Measurements from ENCODE around the gene RPL15.
"Not testable (repeated sequence)": the region's sequence is repeated elsewhere in the genome, so short reads cannot be mapped to it uniquely, and the experiment has no call there.

Gene RPL15

DNA sequence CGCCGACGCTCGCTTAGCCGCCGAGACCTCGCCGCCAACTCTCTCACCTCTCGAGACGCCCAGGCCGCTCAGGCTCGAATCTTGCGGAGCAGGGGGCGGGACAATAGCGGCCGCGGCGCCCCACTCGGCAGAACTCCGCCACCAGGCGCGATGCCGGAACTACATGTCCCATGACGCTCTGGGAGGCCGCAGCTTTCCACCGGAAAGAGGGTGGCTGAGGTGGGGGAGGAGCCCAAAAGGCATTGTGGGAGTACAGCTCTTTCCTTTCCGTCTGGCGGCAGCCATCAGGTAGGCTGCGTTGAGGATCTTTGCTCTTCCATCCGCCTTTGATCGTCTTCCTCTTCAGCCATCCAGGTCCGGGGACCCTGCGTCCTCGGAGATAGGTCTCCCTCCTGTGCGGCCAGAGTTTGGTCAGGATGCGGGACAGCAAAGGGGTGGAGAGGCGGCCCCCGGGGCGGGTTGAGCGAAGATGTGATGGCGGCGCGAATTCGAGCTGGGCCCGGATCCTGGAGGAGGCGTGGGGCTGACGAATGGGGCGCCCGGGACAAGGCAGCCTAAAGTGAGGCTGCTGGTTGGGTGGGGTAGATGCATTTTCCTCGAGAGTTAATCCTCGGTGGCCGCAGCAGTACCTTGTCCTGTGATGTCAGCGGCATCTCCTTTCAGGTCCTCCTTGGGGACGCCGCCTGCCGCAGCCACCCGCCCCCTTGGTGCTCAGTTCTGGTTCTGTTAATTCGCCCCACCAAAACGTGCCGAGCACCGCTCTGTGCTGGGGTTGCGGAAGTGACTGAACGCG lies at the start of gene RPL15, which contains the start of gene NKIRAS1:
RPL15 (plus strand) TSS at position 247 of the 793 bp plus-strand sequence. CDS start 728 bp downstream, outside the sequence.
NKIRAS1 (minus strand) TSS at position 105 of the 793 bp plus-strand sequence. CDS start 6,086 bp downstream, outside the sequence.
- peak; percentile 97 for DNase-seq

DNA sequence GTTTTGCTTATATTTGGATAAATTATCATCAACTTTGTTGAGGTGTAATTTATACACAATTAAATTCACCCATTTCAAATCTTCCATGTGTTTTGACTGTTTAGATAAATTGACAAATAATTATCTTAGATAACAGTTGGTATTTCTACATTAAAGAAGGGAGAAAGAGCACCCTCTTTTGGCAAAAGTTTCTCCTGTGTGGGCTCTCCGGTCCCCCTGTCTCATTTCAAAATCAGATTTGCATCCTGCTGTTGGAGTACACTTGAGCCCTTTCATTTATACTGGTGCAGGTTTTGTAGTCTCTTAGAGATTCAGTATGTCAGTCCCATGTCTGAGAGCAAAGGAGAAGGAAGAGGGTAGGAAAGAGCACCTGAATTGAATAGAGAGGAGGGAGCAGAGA lies 49.5 kb upstream of the RPL15 start:
- no peak for DNase-seq

DNA sequence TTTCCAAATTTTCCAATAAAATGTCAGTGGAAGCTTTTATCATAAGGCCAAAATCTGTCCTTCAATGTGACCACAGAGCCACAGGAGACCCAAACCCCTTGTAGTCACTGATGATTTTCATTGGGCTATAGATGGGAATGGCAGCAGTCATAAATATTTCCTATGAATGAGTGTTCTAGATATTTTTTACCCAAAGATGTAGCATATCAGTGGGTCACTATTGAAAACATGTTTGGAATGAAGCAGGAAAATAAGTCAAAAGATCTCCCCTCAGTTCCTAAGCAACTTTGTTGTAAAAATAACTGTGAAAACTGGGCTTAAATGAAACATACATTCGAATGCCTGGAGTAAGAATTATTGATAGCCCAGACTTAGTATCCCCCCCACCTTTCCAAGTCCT lies 49.1 kb upstream of the RPL15 start:
- no peak for DNase-seq

DNA sequence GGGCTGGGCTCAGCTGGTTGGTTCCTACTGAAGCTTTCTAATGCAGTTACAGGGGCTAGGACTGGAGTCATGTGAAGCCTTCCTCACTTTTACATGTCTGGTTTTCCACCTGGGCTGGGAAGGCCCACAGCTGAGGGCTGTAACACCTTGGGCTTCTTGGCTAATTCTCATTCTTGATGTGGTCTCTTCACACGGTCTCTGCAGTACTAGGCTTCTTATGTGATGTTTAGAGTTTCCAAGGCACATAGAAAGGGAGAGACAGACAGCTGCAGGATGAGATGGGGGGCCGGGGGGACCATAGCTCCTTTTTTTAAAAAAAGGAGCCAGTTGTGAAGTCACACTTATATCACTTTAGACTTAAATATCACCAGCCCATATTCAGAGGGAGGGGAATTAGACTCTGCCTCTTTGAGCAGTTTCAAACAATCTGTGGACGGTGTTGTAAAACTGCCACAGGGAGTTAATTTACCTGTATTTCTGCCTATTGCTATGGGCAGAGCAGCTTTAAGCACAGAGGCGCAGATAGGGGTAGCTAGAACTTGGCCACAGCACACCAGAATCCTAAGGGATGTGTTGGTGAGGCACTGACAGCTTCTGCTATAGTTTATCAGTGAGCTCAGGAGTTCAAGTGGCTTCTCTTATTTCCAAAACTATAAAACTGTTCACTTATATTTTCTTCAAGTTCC lies 46.8 kb upstream of the RPL15 start:
- DNase-seq, result no peak

DNA sequence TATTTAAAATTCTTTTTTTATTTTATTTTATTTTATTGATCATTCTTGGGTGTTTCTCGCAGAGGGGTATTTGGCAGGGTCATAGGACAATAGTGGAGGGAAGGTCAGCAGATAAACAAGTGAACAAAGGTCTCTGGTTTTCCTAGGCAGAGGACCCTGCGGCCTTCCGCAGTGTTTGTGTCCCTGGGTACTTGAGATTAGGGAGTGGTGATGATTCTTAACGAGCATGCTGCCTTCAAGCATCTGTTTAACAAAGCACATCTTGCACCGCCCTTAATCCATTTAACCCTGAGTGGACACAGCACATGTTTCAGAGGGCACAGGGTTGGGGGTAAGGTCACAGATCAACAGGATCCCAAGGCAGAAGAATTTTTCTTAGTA lies 46.3 kb upstream of the RPL15 start:
- DNase-seq, result not testable (repeated sequence)

DNA sequence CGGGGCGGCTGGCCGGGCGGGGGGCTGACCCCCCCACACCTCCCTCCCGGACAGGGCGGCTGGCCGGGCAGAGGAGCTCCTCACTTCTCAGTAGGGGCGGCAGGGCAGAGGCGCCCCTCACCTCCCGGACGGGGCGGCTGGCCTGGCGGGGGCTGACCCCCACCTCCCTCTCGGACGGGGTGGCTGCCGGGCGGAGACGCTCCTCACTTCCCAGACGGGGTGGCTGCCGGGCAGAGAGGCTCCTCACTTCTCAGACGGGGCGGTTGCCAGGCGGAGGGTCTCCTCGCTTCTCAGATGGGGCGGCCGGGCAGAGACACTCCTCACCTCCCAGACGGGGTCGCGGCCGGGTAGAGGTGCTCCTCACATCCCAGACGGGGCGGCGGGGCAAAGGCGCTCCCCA lies 45.6 kb upstream of the RPL15 start:
- not testable (repeated sequence) for DNase-seq

DNA sequence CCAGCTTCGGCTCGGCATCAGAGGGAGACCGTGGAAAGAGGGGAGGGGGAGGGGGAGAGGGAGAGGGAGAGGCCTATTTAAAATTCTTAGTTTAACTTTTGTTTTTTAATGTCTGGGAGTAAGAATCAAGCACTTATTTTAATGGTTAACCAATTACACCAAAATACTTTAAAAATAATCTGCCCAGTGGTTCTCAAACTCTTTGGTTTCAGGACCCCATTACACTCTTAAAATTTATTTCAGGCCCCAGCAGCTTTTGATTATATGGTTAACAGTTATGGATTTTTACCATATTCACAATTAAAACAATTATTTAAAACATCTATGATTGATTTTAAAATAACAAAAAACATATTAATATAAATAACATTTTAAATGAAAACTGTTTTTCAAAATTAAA lies 44.6 kb upstream of the RPL15 start:
- no peak for DNase-seq

DNA sequence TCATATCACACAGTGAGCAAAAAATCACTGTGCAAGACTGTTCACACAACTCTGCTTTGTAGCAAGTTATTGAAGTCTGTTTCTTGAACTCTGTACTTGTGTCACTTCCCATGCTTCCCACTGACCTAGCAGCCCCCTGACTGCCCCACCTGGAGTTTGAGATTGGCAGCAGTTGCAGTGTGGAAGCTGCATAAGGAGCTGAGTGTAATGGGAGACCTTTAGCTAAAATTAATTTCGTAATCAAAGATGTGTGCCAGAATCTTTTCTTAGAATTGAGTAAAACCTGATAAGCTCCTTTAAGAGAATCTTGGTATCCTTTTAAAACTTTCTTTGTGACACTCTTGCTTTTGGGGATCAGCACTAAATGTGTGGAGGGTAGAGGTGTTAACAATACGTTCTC lies 43.0 kb upstream of the RPL15 start:
- no peak for DNase-seq

DNA sequence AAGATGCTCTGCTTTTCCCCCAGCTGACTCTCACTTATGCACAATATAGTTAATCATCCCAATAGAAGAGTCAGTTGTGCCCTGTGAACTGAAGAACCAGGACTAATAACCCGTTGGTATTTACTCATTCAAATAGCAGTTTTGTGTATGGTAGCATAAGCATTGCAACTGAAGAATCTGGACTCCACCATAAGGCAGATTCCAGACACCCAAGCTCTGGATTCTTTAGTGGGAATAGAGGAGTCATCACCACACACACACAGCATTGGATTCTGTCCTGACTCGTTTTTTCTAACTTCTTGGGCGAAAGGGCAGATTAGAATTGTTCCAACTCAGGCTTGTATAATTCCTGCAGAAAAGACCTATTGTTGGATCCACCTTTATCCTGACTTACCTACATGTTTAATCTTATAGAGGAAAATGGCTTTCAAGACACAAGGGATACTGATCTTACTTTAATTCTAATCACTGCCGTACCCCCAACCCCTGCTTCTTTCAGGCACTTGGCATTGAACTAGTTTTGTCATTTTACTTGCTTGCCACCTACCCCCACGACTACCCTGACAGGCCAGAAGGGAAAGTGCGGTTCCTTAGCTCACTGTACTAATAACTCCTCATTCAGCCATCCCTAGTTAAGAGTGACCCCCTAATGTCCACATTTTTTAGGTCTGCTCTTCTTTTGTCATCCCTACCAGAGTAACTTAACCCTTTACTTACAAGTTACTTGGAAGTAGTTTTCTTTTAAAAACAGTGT lies 42.4 kb upstream of the RPL15 start:
- no peak for DNase-seq

DNA sequence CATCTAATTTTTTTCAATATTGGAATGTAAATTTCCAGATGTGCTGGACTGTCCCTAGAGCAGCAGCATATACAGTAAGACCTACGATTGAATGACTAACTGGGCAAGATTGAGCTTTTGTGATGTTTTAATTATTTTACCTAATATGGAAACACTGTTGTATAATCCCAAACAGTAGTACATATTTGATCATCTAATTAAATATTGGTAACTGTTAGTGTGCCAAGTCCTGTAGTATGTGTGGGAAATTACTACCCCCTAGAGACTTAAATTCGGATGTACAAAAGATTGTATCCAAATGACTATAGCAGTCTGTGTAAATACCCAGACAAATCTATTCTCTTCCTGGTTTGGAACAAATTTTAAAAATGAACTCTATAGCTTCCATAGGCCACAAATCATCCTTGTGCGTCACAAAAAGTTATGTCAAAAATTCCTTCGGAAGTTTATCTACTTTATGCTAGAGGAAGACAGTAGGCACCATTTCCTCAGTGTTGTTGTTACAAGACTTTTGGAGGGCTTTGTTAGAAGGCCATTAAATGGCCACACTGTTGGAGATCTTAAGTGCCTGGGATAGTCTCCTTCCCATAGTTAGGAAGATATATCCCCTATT lies 41.7 kb upstream of the RPL15 start:
- no peak for DNase-seq

DNA sequence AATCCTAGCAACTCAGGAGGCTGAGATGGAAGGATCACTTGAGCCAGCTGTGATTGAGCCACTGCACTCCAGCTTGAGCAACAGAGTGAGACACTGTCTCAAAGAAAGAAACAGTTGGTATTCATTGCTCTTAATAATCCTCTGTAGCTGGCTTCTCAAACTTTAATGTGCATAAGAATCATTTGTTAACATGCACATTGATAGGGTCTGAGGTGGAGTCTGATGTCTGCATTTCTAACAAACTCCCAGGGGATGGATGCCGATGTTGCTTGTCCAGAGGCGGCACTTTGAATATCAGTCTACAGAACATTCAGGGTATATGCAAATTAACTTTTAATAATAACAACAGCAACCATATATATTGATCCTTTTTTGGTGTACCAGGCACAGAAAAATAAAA lies 40.0 kb upstream of the RPL15 start:
- DNase-seq, result no peak

DNA sequence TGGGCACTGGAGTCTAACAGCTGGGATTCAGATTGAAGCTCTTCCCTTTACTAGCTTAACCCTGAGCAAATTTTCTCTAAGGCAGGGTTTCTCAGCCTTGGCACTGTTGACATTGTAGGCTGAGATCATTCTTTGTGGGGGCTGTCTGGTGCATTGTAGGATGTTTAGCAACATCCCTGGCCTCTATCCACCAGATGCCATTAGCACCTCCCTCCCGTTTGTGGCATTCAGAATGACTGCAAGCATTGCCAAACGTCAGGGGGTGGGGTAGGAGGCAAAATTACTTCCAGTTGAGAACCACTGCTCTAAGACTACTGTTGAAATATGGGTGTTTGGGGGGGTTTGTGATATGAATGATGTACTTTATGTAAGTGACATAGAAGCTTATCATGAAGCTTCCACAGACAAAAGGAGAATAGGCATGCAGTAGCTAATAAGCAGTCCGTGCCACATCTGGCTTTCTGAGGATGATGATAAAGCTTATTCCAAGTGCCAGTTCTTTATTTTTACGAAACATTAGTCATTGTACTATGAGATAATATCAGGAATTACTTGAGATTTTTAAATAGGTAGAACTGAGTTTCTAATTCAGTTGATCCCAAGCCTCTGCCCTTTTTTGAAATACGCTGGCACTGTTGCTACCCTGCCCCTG lies 39.5 kb upstream of the RPL15 start:
- DNase-seq, result no peak

DNA sequence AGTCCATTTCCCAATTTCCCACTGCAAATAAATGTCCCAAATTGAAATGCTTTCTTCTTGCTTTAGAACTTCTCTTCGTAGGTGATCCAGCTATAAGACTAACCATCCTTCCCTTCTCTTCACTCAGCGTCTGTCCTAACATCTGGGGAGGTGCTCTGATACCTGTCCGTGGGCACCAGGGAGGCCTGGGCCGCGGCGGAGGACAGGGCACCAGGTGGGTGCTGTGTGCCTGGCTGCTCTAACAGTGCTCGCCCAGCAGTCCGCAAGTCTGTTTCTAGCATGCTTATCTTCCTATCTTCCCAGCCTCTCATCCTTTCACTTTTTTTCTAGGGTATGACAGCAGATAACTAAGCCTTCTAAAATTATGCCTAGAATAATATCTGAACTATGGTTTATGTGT lies 37.4 kb upstream of the RPL15 start:
- DNase-seq, result no peak

DNA sequence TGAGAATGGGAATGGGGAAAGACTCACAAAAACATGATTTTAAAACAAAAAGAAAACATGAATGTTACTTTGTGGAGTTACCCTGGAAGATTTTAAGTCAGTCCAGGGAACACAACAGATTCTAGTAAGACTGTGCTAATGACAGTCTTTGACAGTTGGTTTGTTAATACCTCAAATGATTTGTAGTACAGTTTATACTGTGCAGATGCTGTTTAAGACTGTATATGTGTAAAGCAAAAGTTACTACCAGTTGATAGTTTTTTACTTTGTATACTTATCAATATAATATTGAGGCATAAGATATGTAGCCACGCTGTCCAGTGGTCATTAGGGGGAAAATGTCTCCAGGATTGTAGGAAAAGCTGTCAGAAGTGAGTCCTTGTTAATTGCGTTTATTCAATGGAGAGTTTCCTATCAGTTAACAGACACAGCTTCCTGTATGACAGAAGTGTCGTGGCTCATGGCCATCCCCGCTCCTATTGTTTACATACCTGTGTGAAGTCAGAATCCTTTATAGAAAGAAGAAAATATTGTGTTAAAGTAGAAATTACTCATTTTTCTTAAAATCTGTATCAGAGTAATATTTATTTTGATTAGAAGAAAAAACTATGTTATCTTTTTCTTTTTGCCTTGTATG lies 36.1 kb upstream of the RPL15 start:
- no peak for DNase-seq

DNA sequence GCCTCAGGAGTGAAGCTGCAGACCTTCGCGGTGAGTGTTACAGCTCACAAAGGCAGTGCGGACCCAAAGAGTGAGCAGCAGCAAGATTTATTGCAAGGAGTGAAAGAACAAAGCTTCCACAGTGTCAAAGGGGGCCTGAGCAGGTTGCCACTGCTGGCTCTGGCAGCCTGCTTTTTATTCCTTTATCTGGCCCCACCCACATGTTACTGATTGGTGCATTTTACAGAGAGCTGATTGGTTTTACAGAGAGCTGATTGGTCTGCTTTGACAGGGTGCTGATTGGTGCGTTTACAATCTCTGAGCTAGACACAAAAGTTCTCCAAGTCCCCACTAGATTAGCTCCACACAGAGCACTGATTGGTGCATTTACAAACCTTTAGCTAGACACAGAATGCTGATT lies 34.9 kb upstream of the RPL15 start:
- DNase-seq, result not testable (repeated sequence)

DNA sequence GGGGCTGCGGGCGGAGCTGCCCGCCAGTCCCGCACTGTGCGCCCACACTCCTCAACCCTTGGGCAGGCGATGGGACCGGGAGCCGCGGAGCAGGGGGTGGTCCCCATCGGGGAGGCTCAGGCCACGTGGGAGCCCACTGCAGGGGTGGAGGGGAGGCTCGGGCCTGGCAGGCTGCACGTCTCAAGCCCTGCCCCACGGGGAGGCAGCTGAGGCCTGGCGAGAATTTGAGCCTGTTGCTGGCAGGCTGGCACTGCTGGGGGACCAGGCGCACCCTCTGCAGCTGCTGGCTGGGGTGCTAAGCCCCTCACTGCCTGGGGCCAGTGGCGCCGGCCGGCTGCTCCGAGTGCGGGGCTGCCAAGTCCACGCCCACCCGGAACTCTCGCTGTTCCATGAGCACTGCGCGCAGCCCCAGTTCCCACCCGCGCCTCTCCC lies 34.4 kb upstream of the RPL15 start:
- DNase-seq, result no peak

DNA sequence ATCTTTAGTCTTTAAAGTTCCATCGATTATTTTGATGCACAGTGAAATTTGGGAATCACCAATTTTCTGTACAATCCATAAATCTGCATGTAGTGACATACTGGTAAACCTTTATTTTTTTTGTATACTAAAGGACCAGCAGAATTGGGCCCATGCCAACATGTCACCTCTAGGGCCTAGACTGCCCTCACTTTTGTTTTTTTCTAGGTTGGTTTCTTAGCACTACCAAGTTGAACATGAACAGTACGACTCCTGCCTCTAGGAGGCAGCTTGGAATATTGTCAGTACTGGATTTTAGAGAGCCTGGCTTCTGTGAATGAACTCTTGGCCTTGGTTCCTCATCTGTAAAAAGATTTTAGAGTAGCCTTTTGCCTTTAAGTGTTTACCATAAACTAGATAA lies 32.5 kb upstream of the RPL15 start:
- DNase-seq, result no peak

DNA sequence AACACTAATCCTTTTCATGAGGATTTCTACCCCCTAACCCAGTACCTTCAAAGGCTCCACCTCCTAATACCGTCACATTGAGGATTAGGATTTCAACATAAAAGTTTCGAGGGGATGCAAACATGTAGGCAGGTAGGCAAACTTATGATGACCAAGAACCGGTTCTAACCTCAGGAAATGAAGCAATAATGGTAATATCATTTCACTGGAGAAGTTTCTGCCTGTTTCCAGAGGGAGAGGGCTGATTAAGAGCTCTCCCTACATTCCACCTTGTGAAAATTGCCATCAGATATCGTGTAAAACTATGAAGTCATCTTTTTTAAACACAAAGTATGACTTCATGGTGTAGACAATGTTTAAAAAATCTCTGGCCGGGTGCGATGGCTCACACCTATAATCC lies 31.7 kb upstream of the RPL15 start:
- no peak for DNase-seq

DNA sequence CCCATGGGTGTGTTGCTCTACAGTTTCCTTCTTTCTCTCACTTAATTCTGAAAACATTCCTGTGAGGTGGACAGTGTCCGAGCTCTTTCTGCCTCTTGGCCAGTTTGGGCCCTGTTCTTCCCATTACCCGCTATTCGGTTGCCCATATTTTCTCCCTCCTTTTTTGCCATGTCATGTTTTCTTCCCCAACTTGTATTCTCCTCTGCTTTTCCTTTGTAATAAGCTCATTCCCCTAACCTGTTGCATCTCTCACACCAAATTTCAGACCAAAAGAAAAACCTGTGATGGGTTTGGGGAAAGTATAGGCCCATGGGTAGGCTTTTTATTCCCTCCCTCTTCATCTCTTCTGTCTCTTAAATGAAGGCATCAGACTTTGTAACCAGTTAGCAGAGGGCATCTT lies 30.6 kb upstream of the RPL15 start:
- no peak for DNase-seq

DNA sequence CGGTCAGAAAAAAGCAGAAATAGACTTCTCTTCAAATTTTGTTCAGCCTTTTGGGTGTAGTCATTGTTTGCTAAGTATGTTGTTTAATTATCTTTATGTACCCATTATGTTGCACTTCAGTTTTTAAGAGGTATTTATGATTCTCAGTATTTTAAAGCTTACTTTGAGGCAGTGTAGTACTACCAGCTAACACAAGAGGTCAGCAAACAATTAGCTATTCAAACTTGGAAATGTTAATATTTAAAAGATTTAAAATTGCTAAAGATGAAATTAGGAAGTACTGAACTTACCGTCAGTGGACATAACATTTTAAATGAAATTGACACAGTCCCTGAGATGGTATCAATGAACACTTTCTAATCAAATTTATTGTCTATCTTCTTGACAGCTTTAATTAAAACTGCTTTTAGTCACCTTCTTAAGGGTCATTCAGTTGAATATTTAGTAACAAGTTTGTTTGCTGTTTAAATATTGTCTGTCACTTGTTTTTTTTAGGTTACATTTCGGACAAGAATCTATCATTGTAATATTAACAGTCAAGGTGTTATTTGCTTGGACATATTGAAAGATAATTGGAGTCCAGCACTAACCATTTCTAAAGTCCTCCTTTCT lies 28.2 kb upstream of the RPL15 start:
- DNase-seq, result no peak

DNA sequence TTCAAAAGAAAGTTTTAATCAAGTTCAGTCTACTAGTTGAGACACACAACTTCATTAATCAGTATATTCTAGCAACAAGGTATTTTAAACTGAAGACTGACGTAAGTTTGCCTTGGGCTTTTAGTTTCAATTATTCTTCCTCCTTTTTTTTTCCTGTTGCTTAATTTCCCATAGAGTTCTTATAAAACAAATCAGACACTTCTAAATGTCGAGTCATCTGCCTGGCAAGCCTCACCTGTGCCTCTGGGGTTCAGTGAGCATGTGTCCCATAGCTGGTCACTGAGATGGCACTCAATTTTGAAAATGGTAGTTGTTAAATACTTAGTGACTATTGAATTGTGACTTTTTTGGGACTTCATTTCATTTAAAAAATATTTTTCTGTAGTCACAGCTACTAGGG lies 27.5 kb upstream of the RPL15 start:
- DNase-seq, result no peak

DNA sequence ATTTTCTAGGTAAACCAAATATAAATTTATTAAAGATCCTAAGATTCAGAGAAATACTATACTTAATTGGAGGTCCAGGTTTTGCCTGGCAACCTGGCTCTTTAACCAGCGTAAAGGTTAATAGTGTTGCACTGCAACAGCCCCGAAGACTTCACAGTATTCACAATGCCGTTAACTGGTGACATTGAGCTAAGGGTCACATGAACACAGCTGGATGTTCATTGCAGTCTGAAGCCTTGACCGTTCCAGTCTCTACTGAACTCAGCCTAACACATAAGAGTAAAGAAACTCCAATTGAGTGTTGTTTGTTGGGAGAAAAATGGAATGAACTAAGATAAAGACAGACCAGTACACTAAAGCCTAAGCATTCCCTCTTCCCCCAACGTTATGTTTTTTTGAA lies 27.0 kb upstream of the RPL15 start:
- DNase-seq, result no peak

Measured in activated CD8-positive, alpha-beta memory T cell treated with anti-CD3 and anti-CD28 coated beads, Interleukin-2, amount 50 U/mL, for 4 hours (primary cell).